CMK (cell line): Measurements from ENCODE around the gene RAB20.
A peak's percentile ranks its signal among the peaks of the same experiment; 100 is the strongest.
"Not testable (repeated sequence)": the region's sequence is repeated elsewhere in the genome, so short reads cannot be mapped to it uniquely, and the experiment has no call there.

Source experiments
- DNase-seq: peaks from one replicate; pipeline ENCODE4 v3.0.0-alpha.2; 2010; ENCODE audit warnings: low read depth

RAB20 gene, protein sequence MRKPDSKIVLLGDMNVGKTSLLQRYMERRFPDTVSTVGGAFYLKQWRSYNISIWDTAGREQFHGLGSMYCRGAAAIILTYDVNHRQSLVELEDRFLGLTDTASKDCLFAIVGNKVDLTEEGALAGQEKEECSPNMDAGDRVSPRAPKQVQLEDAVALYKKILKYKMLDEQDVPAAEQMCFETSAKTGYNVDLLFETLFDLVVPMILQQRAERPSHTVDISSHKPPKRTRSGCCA

DNA sequence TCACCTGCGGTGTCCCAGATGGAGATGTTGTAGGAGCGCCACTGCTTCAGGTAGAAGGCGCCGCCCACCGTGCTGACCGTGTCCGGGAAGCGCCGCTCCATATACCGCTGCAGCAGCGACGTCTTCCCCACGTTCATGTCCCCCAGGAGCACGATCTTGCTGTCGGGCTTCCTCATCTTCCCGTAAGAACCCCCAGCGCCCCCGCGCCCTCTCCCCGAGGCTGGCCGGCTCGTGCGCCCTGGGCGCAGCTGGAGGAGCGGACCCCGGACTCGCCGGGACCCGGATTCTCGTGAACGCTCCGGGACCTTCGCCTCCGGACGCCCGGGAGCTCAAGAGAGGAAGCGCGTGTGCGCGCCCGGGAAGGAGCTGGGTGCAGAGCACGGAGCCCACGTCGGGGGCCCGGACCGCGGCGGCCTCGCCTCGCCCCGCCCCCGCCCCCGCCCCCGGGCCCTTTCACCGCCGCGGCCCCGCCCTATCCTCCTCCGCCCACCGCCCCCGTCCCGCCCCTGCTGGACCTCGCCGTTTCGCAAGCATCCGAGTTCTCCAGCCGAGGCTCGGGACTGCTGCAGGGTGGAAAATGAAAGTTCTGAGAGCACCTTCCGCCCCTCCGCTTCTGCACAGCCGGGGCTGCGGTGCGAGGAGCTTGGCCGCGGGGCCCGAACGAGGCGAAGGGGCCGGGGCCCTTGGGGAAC, at the start of gene RAB20:
RAB20 (minus strand) TSS at position 379 of the 692 bp plus-strand sequence; CDS start at position 176, 203 bp downstream.
- peak; percentile 51 for DNase-seq

DNA sequence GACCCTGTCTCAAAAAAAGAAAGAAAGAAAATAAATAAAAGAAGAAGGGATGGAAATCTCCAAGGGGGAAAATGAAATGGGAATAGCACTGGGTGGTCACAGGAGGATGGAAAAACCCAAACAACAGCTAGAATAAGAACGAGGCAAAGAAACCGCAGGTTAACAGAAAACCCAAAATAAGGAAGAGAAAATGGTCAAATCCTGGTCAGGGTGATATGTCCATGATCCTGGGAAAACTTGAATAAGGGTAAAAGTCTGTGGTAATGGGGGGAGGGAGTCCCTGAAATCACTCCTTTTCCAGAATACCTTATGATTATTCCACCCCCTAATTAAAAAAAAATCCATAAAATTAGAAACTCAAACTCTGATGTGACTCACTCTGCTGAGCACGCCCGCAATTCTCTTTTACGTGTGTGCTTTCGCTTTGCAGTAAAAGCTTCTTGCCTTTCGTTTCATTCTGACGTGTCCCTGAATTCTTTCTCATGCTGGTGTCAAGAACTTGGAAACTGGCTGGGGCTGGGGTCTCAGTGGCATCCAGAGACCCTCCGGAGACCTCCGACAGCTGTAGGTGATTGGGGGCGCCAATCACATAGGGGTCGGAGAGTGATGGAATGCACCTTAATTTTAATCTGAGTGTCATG, 49.6 kb upstream of the RAB20 start:
- DNase-seq = no peak

DNA sequence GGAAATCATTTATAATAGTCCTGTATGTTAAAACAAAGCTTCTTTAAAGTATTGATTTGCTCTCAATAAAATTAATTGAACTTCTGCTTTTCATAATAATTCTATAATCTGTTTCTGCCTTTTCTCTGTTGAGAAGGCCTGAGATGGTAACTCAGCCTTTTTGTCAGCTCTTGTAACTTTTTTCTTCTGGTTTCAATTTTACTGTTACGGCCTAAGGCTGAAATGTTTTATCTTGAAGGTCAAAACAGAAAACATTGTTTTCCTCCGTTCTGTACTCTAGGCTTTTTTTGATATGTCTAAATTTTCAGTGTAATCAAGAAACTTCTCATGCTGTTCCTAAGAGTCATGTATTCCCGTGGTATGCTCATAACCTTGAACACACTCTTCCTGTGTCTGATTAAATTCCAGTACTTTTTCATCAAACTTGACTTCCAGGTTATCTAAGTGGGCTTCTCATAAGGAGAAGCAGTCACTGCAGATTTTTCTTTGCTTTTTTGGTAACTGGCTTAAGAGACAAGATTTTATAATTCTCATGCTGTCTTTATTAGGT, 46.2 kb upstream of the RAB20 start:
- no peak for DNase-seq

DNA sequence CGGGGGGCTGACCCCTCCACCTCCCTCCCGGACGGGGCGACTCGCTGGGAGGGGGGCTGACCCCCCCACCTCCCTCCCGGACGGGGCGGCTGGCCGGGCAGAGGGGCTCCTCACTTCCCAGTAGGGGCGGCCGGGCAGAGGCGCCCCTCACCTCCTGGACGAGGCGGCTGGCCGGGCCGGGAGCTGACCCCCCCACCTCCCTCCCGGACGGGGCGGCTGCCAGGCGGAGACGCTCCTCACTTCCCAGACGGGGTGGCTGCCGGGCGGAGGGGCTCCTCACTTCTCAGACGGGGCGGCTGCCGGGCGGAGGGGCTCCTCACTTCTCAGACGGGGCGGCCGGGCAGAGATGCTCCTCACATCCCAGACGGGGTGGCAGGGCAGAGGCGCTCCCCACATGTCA, 44.8 kb upstream of the RAB20 start:
- not testable (repeated sequence) for DNase-seq

DNA sequence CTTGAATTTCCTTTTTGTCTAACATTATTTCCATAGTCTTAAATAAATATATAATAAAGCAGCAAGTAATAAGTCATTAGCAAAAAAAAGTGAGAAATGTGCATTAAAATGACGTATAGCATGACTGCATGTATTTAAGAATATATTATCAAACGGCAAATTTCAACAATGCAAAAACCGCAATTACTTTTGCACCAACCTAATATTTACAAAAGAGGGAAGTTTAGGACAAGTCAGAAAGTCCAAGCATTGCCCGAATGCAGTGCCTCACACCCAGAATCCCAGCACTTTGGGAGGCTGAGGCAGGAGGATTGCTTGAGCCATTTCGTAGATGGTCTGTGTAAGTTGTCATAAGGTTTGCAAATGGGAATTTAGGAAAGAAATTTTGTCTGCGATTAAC, 43.6 kb upstream of the RAB20 start:
- DNase-seq = no peak

DNA sequence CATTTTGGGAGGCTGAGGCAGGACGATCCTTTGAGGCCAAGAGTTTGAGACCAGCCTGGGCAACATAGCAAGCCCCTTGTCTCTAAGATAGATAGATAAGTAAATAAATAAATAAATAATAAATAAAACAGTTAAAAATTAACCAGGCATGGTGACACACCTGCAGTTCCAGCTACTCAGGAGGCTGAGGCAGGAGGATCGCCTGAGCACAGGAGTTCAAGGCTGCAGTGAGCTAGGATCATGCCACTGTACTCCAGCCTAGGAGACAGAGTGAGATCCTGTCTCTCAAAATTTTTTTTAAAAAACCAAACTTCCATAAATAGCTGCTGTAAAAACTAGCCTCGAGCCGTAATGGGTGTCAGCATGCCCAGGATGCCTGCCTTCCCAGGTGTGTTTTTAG, 39.5 kb upstream of the RAB20 start:
- no peak for DNase-seq

DNA sequence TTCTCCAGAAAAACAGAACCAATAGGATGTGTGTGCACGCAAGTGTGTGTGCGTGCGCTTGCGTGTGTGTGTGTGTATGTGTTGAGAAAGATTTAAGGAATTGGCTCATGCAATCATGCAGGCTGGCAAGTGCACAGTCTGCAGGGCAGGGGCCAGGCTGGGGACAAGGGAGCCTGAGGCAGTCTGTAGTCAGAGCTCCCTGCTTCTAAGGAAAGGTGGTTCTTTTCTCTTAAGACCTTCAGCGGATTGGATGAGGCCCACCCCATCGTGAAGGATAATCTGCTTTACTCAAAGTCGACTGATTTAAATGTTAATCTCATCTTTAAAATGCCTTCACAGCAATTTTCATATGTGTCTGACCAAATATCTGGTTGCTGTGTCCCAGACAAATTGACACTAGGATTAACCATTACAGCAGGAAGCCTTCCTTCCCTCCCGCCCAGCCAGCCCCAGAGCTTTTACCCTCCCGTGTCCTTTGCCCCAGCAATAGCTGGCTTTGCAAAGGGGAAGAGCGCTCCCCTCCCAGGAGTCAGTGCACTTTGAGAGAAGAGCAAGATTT, 38.8 kb upstream of the RAB20 start:
- DNase-seq = no peak

DNA sequence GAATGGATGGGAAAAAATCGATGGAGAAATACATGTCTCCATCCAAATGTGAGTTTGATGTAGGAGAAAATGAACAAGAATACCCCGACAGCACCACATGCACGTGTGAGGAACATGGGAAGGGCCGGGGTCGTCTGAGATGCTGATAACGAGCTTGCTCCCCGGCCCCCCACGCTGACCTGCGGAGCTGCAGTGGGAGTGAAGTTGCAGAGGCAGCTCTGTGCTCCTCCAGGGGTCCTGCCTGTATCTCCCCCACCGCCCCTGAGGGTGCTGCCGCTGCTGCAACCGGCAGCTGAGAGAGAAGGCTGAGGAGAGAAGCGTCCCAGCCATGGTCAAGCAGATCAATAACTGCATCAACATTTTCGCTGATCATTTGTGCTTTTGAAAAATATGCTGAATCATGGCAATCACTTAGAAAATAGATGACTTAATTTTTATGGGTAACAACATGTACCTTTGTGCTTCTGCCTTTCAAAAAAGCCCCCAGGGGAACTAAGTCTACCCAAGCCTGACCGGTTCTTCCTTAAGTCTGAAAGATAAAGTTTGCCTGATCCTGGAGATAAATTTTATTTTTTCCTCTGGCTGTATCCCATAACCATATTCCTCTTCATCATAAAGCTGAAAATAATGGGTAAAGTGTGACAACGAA, 35.6 kb upstream of the RAB20 start:
- no peak for DNase-seq

DNA sequence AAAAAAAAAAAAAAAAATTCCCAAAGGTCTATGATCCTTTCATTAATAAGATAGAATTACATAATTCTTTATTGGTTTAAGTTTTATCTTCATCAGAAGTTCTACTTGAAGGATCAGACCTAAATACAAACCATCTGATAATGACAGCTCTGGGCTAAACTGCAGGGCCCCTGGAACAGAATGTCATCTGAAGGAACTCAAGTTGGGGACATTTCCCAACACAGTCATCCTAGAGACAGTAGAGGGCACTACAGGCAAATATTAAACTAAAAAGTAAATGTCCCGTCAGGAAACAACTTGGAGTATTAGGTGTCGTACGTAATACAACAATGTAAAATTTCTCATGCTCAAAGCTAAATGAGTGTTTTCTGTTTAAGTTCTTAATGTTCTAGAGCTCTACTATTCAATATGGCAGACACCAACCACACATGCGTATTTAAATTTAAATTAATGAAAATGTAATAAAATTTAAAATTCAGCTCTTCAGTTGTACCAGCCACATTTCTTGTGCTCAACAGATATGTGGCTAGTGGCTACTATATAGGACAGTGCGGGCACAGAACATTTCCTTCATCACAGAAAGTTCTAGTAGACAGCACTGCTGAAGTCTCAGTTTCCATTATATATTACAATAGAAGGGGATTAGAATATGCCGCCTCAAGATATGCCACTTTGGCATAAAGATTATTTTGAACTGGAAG, 32.1 kb upstream of the RAB20 start:
- no peak for DNase-seq

DNA sequence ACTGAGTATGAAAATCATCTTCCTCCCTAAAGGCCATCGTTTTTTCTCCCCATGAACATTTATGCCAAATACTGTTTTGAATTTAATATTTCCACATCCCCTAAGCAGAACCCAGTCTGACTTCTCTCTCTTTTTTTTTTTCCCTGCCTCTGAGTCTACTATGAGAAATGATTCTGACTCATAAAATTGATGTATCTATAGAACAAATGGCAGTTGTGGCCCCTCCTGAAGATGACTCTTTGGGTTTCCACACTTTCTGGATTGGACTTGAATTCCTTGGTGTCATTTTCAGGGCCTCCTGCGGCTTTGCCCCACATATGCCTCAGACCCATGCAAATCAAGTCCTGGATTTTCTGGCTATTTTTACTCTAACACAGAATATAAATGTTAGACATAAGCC, 31.1 kb upstream of the RAB20 start:
- DNase-seq = no peak

DNA sequence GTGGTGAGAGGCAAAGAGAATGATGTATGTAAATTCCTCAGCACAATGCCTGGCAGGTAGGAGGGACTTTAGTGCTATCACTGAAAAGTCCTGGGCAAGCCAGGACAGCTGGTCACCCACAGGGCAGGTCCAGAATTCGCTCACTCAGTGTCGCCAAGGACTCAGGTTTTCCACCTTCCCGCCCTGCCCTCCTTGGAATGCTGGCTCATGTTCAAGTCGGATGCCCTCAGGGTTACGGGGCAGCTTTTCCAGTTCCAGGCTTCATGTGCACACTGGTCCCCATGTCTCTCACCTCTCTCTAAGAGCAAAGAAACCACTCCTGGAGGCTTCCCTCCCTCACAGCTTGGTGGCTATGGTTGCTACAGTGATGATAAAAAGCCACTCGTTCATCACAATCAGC, 29.1 kb upstream of the RAB20 start:
- DNase-seq = no peak

DNA sequence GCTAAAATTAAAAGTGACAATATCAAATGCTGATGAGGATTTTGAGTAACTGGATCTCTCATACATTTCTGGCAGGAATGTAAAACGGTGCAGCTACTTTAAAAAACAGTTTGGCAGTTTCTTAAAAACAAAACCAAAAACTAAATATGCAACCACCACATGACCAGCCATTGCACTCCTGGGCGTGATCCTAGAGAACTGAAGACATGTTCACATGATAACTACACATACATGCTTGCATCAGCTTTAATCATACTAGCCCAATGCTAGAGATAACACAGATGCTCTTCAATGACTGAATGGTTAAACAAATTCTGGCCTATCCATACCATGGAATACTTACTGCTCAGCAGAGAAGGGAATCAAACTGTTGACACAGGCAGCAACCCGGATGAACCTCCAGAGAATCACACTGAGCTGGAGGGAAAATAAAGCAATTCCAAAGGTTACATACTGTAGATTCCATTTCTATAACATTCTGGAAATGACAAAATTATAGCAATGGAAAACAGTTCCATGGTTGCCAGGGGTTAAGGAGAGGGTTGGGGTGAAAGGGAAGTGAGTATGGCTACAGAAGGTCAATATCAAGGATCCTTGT, 28.4 kb upstream of the RAB20 start:
- DNase-seq = no peak

DNA sequence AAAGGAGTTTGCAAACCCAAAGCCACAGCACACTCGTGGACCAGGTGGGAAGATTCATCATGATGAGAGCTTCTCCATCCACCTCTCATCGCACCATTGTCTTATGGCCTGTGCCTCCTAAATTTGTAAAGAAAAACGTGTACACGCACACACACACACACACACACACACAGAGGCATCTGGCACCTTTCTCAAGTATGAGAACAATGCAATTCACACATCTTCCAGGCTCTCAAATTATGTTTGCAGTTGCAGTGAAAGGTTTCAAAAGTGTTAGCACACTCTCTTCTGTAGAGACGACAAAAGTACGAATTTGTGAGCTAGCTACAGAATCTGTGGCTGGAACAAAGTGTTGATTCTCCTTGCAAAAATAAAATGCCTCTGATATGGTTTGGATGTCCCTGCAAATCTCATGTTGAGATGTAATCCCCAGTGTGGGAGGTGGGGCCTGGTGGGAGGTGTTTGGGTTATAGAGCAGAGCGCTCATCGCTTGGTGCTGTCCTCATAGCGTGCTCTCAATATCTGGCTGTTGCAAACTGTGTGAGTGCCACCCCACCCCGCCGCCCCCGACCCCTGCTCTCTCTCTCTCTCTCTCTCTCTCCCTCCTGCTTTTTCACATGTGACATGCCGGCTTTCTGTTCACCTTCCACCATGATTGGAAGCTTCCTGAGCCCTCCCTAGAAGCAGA, 21.8 kb upstream of the RAB20 start:
- no peak for DNase-seq

DNA sequence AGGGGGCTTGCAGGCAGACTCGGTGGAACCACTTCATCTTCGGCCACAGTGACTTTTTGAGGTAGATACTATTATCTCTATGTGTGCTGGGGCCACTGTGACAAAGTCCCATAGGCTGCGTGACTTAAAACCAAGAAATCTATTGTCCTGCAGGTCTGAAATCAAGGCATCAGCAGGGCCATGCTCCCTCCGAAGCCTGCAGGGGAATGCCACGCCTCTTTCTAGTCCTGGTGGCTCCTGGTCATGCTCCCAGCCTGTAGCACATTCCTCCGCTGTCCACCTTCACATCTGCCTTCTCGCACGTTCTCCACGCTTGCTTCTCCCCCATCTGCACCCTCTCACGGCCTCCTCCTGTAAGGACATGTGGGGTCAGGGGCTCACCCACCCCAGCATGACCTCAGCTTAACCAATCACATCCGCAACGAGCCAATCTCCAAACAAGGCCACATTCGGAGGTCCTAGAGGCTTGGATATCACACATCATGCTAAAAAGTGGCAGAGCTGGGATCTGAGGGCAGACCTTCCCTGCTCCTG, 21.0 kb upstream of the RAB20 start:
- DNase-seq = no peak

DNA sequence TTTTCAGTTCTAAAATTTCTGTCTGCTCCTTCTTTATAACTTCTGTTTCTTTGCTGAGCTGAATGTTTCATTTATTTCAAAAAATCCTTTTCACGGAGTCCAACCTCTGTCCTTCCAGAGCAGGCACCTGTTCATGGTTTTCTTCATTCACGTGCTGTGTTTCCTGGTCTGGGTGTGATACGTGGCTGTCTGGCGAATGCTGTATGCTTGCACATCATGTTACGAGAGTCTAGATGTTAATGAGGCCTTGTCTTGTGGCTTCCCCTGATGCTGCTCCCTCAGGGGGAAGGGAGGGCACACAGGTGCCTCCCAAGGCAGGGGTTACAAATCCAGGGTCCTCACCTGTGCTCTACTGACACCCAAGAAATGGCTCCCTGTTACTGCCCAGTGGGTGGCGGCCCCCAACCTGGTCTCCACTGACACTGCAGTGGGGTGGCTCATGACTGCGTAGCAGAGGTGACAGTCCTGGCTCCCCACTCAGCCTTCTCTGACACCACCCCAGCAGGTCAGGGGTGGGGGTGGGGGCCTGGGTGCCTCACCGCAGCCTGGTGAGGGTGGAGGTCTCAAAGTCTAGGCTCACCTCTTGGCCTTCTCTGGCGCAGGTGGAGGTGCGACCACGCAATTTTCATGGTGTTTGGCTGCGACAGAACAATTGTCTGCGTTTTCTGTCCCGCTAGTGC, 20.1 kb upstream of the RAB20 start:
- no peak for DNase-seq

DNA sequence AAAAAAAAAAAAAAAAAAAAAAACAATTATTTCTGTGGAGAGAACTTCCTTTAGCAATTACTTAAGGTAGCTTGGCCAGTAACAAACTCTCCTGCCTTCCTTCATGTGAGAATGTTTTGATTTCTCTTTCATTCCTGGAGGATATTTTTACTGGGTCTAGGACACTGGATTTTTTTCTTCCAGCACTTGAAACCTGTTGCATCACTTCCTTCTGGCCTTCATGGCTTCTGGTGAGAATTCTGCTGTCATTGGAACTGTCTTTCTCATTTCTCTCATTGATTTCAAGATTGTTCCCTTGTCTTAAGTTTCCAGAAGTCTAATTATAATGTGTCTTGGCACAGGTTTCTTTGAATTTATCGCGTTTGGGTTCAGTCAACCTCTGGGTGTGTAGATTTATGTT, 19.3 kb upstream of the RAB20 start:
- DNase-seq = no peak

DNA sequence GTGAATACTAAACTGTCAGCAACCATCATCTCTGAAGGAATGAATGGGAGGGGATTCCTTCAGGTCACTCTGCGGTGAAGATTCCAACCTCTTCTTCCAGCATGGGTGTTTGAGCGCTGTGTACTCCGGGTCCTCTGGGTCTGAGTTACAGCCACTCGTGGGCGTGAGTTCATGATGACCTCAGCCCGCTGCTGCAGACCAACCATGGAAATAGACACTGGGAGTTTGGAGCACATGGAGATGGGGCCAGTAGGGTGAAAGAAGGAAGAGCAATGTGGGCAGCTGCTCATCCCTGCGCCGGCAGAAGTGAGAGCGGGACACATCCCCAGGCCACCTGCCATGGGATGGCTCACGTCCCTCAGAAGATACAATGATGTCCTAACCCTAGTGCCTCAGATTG, 16.8 kb upstream of the RAB20 start:
- no peak for DNase-seq

DNA sequence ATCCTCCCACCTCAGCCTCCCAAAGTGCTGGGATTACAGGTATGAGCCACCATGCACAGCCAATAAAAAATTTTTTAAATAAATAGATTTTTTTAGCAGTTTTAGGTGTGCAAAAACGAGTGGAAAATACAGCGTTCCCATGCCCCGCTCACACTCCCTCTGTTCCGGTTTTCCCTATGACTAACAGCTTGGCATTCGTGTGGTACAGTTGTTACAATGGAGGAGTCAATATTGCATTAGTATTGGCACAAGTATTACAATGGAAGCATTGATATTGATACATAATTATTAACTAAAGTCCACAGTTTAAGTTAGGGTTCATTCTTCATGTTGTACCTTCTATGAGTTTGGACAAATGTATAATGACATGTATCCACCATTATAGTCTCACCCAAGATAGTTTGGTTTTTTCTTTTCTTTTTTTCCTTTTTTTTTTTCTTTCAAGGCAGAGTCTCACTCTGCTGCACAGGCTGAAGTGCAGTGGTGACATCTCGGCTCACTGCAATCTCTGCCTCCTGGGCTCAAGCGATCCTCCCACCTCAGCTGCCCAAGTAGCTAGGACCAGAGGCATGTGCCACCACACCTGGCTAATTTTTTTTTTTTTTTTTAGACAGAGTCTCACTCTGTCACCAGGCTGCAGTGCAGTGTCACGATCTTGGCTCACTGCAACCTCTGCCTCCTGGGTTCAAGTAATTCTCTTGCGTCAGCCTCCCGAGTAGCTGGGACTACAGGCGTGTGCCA, 15.4 kb upstream of the RAB20 start:
- no peak for DNase-seq

DNA sequence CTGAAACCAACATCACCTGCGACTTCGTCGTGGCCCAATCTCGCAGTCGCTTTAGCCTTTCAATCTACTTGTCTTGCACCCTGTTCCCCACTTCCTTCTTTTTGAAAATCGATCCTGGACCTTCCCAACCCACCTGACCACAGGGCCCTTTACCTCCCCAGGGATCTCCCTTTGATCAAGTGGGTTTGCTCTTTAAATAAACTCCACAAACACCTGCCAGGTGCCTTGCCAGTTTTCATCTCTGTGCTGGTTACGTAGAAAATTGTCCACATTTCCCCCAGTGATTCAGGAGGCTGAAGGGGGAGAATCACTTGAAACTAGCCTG, 14.5 kb upstream of the RAB20 start:
- no peak for DNase-seq
